Gastrocnemius medialis (tissue), 4 donors: ENCODE measurements around the gene RAB12.

Source experiments
- CTCF ChIP-seq, 5 experiments: fragments of 450-650 bp in 3 of 5; fragments of 200-600 bp in 2 of 5; sonication (generic) in 2 of 5; IDR thresholded peaks in 4 of 5; conservative IDR thresholded peaks in 1 of 5; 1 replicate in 4 of 5; 2 replicates in 1 of 5; pipeline ENCODE4 v1.5.1; 2016 to 2019; ENCODE audit warnings: antibody characterized with exemption in 5 of 5, mild to moderate bottlenecking in 3 of 5, moderate library complexity in 3 of 5
- POLR2A ChIP-seq, 2 donors: fragments of 450-650 bp; IDR thresholded peaks; one replicate each; pipeline ENCODE4 v1.6.1; 2017; ENCODE audit warnings: antibody characterized with exemption in 2 of 2, mild to moderate bottlenecking in 2 of 2, moderate library complexity in 2 of 2

DNA sequence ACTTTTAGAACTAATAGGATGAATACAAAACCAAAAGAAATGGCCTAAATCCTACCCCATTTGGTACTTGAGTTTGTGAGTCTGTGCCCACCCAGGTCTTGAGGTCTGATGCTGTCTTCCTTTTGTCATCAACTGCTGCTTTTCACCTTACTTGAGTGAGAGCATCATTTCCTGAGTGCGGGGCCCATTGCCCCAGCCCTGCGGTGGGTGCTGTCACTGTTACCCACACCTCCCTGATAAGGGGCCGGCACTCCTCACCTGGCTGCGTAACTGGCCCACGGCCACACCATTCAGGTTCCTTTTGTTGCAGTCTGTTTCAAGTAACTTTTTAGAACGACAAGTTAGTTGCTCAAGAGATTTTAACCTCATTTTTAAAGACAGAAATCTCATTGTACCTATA is 25.3 kb downstream of the RAB12 start:
- TF ChIP-seq CTCF (IDR thresholded peaks at IDR 0.05 in 4 of 5, conservative IDR thresholded peaks at IDR 0.05 in 1 of 5) (no peak), POLR2A (IDR thresholded peaks at IDR 0.05) (no peak)
